ENCODE measurements around the gene SRGAP2B.
"Not testable (repeated sequence)": the region's sequence is repeated elsewhere in the genome, so short reads cannot be mapped to it uniquely, and the experiment has no call there.

DNA sequence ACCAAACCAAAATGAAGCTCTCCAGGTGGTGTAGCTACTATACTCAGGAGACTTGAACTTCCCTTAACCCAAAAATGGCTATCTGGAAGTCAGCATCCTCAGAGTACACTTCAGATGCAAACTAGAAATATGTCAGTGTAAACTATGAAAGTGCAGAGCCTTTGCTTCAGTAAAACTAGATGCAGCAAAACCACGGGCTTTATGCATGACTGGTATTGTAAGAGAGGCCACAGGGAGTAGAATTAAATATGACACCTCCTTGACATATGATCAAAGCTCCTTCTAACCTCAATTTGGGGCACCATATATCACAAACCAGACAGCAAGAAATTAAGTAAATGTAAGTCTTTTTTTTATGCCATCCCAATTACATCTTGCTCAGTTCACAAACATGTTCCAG lies 47.6 kb downstream of the SRGAP2B start:
- not testable (repeated sequence) for TF ChIP-seq ELF4 (IDR thresholded peaks at IDR 0.05); SP1 (IDR thresholded peaks at IDR 0.05); HDGF (IDR thresholded peaks at IDR 0.05; ENCODE audit: borderline replicate concordance); TARDBP (IDR thresholded peaks at IDR 0.05); CTBP1 (IDR thresholded peaks at IDR 0.05; ENCODE audit: borderline replicate concordance); FOXM1 (IDR thresholded peaks at IDR 0.05; ENCODE audit: borderline replicate concordance); FOXA1 (IDR thresholded peaks at IDR 0.05); FOXK2 (IDR thresholded peaks at IDR 0.05)
